H1 (cell line): ENCODE measurements around the gene DAAM1. TPM values are rescaled to one million over a fixed set of nuclear protein-coding genes. Genes with fewer than 3 reads are reported as not detected.

Experiments used
- CBX8 ChIP-seq: fragments of 300-800, 300-1000 bp; sonication (generic); IDR thresholded peaks from 2 replicates; pipeline ENCODE4 v1.7.1; 2016; ENCODE audit warnings: low read depth, low read length, borderline replicate concordance
- CREB1 ChIP-seq: IDR thresholded peaks from 2 replicates; pipeline ENCODE4 v1.6.1; 2012; ENCODE audit warnings: inconsistent platforms
- HDAC2 ChIP-seq, 2 experiments: fragments of 300-600 bp in 1 of 2; sonication (generic) in 1 of 2; IDR thresholded peaks; 2 replicates each; pipeline ENCODE4 v1.6.1; 2011 to 2012; ENCODE audit warnings: low read depth in 2 of 2, low read length in 2 of 2, mild to moderate bottlenecking in 2 of 2, moderate library complexity in 2 of 2, borderline replicate concordance in 1 of 2, inconsistent platforms in 1 of 2
- NANOG ChIP-seq: IDR thresholded peaks from 2 replicates; pipeline ENCODE4 v1.6.1; 2011; ENCODE audit warnings: low read length, low read depth, mild to moderate bottlenecking, inconsistent platforms; ENCODE audit not compliant: insufficient read depth, poor library complexity, severe bottlenecking
- SUZ12 ChIP-seq: fragments of 200-600 bp; sonication (generic); IDR thresholded peaks from 2 replicates; pipeline ENCODE4 v1.6.1; 2012; ENCODE audit warnings: mild to moderate bottlenecking, inconsistent platforms, low read length, moderate library complexity, mixed read lengths
- TBP ChIP-seq: IDR thresholded peaks from 2 replicates; pipeline ENCODE4 v1.6.1; 2011; ENCODE audit warnings: low read depth, low read length, improper control_type of control experiment
- polyA plus RNA-seq, 7 experiments: library from polyadenylated mRNA; depleted of rRNA in 3 of 7; stranded (reverse) in 5 of 7; unstranded in 2 of 7; fragments of >200 nt in 5 of 7; fragments of 200-250 nt in 2 of 7; gene quantifications; 1 replicate in 5 of 7; 2 replicates in 1 of 7; 4 replicates in 1 of 7; pipeline versions ENCODE4 v1.2.1 to v1.2.3, GENCODE V29; 2011 to 2013; ENCODE audit warnings: missing spikeins in 2 of 7, mixed read lengths in 2 of 7
- total RNA-seq: library from RNA; stranded (reverse); fragmentation: NEBNext Ultra II Directional; extraction: Animal tissue kit (Norgen Biotek cat#: 25700); gene quantifications from 2 replicates; pipeline ENCODE4 v1.2.1, GENCODE V29; 2021
- TF ChIP-seq, protein P1 (sequence below): IDR thresholded peaks from 2 replicates; pipeline ENCODE4 v1.6.1; 2012; ENCODE audit warnings: low read length, inconsistent platforms

Gene DAAM1
- total and polyA plus RNA-seq, 2 of the 8 experiments (the other 6 are each of a cell fraction or from before 2014, with no cell fraction given): 5.0 to 44.9 TPM

DNA sequence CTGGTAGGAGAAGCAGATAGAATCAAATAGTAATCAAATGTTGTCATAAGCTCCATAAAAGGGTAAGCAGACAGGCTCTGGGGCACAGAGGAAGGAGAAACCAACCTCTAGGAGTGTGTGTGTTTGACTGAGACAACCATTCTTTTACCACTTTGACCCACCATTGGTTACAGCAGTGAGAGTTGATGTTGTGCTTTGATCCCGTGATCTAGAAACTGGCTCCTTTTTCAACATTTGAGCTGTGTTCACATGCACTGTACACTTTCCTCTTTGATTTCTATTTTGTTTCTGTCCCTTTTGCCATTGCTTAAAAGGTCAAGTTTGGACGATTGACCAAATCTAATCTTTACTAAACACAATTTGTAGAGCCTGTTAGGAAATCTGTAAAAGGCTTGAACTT, 108.0 kb downstream of the DAAM1 start (continued):
- TF ChIP-seq CREB1 (no peak), SUZ12 (no peak), NANOG (no peak), CBX8 (no peak), HDAC2 (IDR thresholded peaks at IDR 0.05; ENCODE audit: borderline replicate concordance in 1 of 2, low read depth in 2 of 2, low read length in 2 of 2) (no peak), TBP (no peak)
- TF ChIP-seq, protein P1, sequence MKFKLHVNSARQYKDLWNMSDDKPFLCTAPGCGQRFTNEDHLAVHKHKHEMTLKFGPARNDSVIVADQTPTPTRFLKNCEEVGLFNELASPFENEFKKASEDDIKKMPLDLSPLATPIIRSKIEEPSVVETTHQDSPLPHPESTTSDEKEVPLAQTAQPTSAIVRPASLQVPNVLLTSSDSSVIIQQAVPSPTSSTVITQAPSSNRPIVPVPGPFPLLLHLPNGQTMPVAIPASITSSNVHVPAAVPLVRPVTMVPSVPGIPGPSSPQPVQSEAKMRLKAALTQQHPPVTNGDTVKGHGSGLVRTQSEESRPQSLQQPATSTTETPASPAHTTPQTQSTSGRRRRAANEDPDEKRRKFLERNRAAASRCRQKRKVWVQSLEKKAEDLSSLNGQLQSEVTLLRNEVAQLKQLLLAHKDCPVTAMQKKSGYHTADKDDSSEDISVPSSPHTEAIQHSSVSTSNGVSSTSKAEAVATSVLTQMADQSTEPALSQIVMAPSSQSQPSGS: no peak
- TF ChIP-seq, all 59 proteins: peak for 0
